ENCODE results near the gene CAST.

- TF ChIP-seq POLR2A (IDR thresholded peaks at IDR 0.05) (no peak), CTCF (IDR thresholded peaks at IDR 0.05) (no peak)
These were observed 12.3 kb upstream of the CAST start for GRCh38 chr5:96649681-96650540.

All from tibial nerve (tissue), 3 donors.